Measurements from ENCODE around the gene PLCB4. TPM values are rescaled to one million over a fixed set of nuclear protein-coding genes. Genes with fewer than 3 reads are reported as not detected.

The PLCB4 gene
- polyA plus RNA-seq, 1 donor (not counting 4 experiments of a cell fraction or from before 2014, with no cell fraction given): 4.1 TPM

DNA sequence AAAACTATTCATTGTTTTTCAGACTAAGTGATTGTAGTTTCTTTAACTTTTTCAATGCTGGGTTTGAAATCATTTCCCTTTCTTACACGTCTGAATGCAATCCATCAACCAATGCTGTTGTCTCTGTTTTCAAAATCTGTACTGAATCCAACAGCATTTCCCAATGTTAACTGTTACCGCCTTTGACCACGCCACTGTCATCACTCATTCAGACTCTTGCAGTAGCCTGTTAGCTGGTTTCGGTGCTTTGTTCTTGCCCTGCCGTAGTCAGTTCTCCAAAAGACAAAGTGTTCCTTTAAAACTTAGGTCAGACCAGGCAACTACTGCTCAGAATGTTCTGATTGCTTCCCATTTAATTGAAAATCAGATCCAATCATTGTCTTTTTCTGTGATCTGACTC is 131.3 kb downstream of the PLCB4 start:
- Histone ChIP-seq H3K4me1 (ENCODE audit: control insufficient read depth, extremely low read depth, insufficient read depth, low read length) (no peaks in the 10 kb centered on the region), H3K9me3 (ENCODE audit: control insufficient read depth, low read depth, low read length) (no peaks in the 10 kb centered on the region), H3K9me1 (ENCODE audit: control insufficient read depth, extremely low read depth, insufficient read depth, low read length) (no peaks in the 10 kb centered on the region), H3K36me3 (ENCODE audit: control insufficient read depth in 2 of 2, extremely low read depth in 1 of 2, insufficient read depth in 2 of 2, low read length in 2 of 2) (no peaks in the 10 kb centered on the region), H3K27ac (ENCODE audit: control insufficient read depth, insufficient read depth, low read length) (no peak overlapping the region), H3K4me3 (ENCODE audit: control insufficient read depth in 2 of 3, extremely low read depth in 1 of 3, insufficient read depth in 2 of 3, low read depth in 1 of 3, low read length in 3 of 3) (no peak overlapping the region), H2AFZ (ENCODE audit: control insufficient read depth, low read length) (no peak overlapping the region), H3K4me2 (ENCODE audit: control insufficient read depth, extremely low read depth, insufficient read depth, low read depth, low read length) (no peak overlapping the region), H3K9ac (ENCODE audit: control insufficient read depth, extremely low read depth, insufficient read depth, low read length) (no peak overlapping the region), H3K79me2 (ENCODE audit: control insufficient read depth, insufficient read depth, low read length) (no peaks in the 10 kb centered on the region), H3K27me3 (ENCODE audit: control insufficient read depth, extremely low read depth, insufficient read depth, low read length) (no peaks in the 10 kb centered on the region), H4K20me1 (ENCODE audit: control insufficient read depth, extremely low read depth, insufficient read depth, low read length) (no peaks in the 10 kb centered on the region)
- no peak for DNase-seq (ENCODE audit: low read depth, low spot score)
- no peak for FAIRE-seq
- dilution Hi-C loops (cut with MboI; ENCODE audit: extremely low pct_ligation_motif_present, low sequenced_read_pairs): no loop called here
- no peak for TF ChIP-seq EZH2 (IDR thresholded peaks at IDR 0.05; ENCODE audit: low read length)
- TF ChIP-seq, protein P1, sequence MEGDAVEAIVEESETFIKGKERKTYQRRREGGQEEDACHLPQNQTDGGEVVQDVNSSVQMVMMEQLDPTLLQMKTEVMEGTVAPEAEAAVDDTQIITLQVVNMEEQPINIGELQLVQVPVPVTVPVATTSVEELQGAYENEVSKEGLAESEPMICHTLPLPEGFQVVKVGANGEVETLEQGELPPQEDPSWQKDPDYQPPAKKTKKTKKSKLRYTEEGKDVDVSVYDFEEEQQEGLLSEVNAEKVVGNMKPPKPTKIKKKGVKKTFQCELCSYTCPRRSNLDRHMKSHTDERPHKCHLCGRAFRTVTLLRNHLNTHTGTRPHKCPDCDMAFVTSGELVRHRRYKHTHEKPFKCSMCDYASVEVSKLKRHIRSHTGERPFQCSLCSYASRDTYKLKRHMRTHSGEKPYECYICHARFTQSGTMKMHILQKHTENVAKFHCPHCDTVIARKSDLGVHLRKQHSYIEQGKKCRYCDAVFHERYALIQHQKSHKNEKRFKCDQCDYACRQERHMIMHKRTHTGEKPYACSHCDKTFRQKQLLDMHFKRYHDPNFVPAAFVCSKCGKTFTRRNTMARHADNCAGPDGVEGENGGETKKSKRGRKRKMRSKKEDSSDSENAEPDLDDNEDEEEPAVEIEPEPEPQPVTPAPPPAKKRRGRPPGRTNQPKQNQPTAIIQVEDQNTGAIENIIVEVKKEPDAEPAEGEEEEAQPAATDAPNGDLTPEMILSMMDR (optimal IDR thresholded peaks at IDR 0.05 in 1 of 3, IDR thresholded peaks at IDR 0.05 in 1 of 3, conservative IDR thresholded peaks at IDR 0.05 in 1 of 3; ENCODE audit: extremely low read depth in 1 of 3, insufficient read depth in 2 of 3, low read length in 3 of 3): no peak

DNA sequence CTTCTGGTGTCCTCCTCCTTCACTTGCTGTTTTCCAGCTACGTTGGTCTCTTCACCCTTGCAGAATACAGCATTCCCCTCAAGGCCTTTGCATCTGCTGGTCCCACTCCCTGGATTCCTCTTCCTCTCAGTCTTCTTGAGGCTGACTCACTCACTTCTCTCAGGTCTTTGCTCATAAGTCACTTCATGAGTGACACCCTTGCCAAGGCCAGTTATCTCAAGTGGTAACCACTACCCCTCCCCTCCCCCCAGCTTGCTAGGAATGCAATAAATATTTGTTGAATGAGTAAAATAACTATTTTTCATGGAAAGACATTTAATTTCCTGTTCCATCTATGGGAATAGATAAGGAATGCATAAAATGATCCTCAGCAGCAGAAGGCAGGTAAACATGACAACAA is 131.7 kb downstream of the PLCB4 start:
- no peak for DNase-seq (ENCODE audit: low read depth, low spot score)
- H3K36me3 ChIP-seq (ENCODE audit: control insufficient read depth in 2 of 2, extremely low read depth in 1 of 2, insufficient read depth in 2 of 2, low read length in 2 of 2): no peaks in the 10 kb centered on the region
- no peak for FAIRE-seq
- H3K27ac ChIP-seq (ENCODE audit: control insufficient read depth, insufficient read depth, low read length): no peak overlapping the region
- H3K27me3 ChIP-seq (ENCODE audit: control insufficient read depth, extremely low read depth, insufficient read depth, low read length): no peaks in the 10 kb centered on the region
- H3K9ac ChIP-seq (ENCODE audit: control insufficient read depth, extremely low read depth, insufficient read depth, low read length): no peak overlapping the region
- no peak overlapping the region for H3K4me3 ChIP-seq (ENCODE audit: control insufficient read depth in 2 of 3, extremely low read depth in 1 of 3, insufficient read depth in 2 of 3, low read depth in 1 of 3, low read length in 3 of 3)
- no peaks in the 10 kb centered on the region for H3K79me2 ChIP-seq (ENCODE audit: control insufficient read depth, insufficient read depth, low read length)
- no peaks in the 10 kb centered on the region for H3K4me1 ChIP-seq (ENCODE audit: control insufficient read depth, extremely low read depth, insufficient read depth, low read length)
- no peaks in the 10 kb centered on the region for H3K9me1 ChIP-seq (ENCODE audit: control insufficient read depth, extremely low read depth, insufficient read depth, low read length)
- H3K4me2 ChIP-seq (ENCODE audit: control insufficient read depth, extremely low read depth, insufficient read depth, low read depth, low read length): no peak overlapping the region
- TF ChIP-seq EZH2 (IDR thresholded peaks at IDR 0.05; ENCODE audit: low read length): no peak
- TF ChIP-seq, protein P1 (optimal IDR thresholded peaks at IDR 0.05 in 1 of 3, IDR thresholded peaks at IDR 0.05 in 1 of 3, conservative IDR thresholded peaks at IDR 0.05 in 1 of 3; ENCODE audit: extremely low read depth in 1 of 3, insufficient read depth in 2 of 3, low read length in 3 of 3): no peak
- dilution Hi-C loops (cut with MboI; ENCODE audit: extremely low pct_ligation_motif_present, low sequenced_read_pairs): no loop called here
- no peaks in the 10 kb centered on the region for H3K9me3 ChIP-seq (ENCODE audit: control insufficient read depth, low read depth, low read length)
- no peak overlapping the region for H2AFZ ChIP-seq (ENCODE audit: control insufficient read depth, low read length)
- H4K20me1 ChIP-seq (ENCODE audit: control insufficient read depth, extremely low read depth, insufficient read depth, low read length): no peaks in the 10 kb centered on the region
